Ammon's horn (tissue), 1 donor: Measurements from ENCODE around the gene CNST.
"Not testable (repeated sequence)": the region's sequence is repeated elsewhere in the genome, so short reads cannot be mapped to it uniquely, and the experiment has no call there.

Experiments
- DNase-seq: peaks from one replicate; pipeline ENCODE4 v3.0.0-alpha.2; 2016; ENCODE audit warnings: low spot score

The CNST gene

GRCh38 chr1:246709835-246710234 lies 143.6 kb downstream of the CNST start:
- no peak for DNase-seq

GRCh38 chr1:246711548-246712003 lies 145.3 kb downstream of the CNST start:
- no peak for DNase-seq

GRCh38 chr1:246712428-246712827 lies 146.2 kb downstream of the CNST start:
- DNase-seq, result not testable (repeated sequence)
